C4-2B (cell line): Measurements from ENCODE around the gene PTPN1.

Experiments
- ZFX ChIP-seq: fragments of 450-650 bp; IDR thresholded peaks from 2 replicates; pipeline ENCODE4 v1.6.1; 2017
- TF ChIP-seq, protein P1 (sequence below): fragments of 450-650 bp; conservative IDR thresholded peaks from 2 replicates; pipeline ENCODE4 v1.5.1; 2017; ENCODE audit warnings: mild to moderate bottlenecking

GRCh38 chr20:50547964-50548363 is 37.8 kb downstream of the PTPN1 start:
- TF ChIP-seq, protein P1, sequence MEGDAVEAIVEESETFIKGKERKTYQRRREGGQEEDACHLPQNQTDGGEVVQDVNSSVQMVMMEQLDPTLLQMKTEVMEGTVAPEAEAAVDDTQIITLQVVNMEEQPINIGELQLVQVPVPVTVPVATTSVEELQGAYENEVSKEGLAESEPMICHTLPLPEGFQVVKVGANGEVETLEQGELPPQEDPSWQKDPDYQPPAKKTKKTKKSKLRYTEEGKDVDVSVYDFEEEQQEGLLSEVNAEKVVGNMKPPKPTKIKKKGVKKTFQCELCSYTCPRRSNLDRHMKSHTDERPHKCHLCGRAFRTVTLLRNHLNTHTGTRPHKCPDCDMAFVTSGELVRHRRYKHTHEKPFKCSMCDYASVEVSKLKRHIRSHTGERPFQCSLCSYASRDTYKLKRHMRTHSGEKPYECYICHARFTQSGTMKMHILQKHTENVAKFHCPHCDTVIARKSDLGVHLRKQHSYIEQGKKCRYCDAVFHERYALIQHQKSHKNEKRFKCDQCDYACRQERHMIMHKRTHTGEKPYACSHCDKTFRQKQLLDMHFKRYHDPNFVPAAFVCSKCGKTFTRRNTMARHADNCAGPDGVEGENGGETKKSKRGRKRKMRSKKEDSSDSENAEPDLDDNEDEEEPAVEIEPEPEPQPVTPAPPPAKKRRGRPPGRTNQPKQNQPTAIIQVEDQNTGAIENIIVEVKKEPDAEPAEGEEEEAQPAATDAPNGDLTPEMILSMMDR, result no peak
- no peak for TF ChIP-seq ZFX
